HG03095 (cell line): ENCODE results near the gene CFAP54.

Experiments used
- ATAC-seq: cut with Tn5 transposase; IDR thresholded peaks from one replicate; pipeline ENCODE4 v1.9.1; 2021; ENCODE audit warnings: moderate library complexity; ENCODE audit not compliant: unreplicated experiment

The CFAP54 gene

DNA sequence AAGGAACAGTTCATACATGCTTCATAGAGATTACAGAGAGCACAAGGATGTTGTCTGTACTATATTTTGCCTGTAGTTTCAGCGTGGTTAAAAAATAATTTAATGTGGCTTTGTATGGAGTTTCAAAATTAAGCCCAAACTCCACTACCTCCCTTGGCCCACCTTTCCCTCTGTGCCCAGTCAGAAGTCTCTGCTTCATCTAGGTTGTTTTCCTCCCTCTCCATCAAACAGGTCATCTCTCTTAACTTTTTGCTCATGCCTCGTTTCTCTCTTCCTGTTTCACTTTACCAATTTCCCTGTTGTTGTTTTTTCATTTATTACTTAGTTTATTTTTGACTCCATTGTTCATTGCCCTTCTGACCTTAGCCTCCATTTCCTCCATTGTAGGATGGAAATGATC lies 322.8 kb downstream of the CFAP54 start:
- ATAC-seq: no peak

DNA sequence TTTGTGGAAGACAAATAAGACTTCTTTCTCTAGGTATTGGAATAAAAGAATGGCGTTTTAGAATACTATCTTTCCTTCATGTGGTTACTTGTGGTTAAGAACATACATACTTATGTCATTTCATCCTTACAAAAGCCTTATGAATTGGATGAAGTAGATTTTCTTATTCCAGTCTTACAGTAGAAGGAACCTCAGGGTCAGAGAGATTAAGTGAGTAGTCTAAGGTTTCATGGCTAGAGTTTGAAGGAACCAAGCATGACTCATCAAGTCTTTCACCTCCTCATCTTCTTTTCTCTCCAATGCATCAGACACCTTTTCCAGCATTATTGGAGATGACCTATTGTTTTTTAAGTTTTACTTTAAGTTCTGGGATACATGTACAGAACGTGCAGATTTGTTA lies 324.8 kb downstream of the CFAP54 start:
- no peak for ATAC-seq

DNA sequence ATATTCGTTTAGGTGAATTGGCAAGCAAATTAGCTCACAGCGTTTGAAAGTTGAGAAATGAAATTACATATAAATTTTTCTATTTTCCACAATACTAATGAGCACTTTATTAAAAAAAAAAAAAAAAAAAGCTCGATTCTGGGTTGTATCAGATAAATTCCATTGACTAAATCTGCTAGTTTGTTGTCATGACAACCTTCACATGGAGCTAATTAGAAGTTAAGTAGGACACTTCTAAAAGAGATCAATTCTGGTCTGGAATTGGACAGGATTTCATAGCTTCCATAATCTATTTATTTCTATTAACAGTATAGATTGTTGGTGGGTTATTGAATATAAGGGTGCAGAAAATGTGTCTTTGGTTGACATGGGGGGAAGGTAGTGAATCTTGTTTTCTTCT lies 332.2 kb downstream of the CFAP54 start:
- ATAC-seq: no peak

DNA sequence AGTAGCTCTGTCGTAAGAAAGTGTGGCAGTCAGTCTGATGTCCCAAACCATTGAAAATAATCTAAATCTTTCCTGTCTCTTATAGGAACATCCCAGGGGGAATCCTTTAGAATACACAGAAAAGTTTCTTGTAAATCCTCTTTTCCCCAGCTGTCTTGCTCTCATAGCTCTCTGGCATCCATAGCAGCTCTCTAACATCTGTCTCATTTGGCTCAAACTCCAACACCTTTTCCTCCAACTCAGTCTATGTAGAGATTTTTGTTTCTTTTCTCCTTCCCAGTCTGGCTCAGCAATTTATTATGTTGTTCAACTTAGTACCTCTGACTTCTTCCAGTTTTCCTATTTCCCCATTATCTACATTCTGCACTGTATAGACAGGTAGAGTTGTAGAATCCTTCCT lies 333.3 kb downstream of the CFAP54 start:
- ATAC-seq: no peak

DNA sequence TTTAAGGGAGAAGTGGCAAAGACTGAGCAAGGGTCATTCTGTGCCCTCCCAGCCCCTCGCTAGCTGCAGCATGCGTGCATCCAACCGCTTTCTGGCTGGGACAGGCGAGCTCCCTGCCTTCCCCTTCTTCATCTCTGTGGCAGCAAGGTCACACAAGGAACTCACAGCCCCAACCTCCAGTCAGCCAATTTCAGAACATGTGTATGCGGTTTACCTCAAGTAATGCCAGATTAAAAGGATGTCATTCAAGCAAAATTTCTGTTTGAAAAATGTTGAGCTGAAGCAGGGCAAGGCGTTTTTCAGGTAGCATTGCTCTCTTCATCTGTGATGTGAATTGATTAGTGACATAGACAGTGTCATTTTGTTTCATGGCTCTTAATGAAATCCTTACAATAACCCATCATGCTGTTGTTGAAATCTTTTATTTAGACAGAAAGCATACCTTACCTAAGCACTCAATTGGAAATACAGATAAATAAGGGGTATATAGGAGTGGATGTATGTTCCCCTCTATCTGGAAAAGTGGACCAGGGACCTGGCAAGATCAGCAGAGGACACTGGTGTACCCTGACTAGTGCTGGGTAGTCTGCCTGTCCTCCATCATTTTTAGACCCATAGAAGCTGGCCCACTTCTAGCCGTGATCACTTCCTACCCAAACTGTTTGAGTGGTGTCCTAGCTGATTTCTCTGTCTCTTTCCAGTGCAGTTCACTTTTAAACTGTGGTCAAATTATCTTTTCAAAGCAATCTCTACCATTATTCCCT lies 334.9 kb downstream of the CFAP54 start:
- no peak for ATAC-seq

DNA sequence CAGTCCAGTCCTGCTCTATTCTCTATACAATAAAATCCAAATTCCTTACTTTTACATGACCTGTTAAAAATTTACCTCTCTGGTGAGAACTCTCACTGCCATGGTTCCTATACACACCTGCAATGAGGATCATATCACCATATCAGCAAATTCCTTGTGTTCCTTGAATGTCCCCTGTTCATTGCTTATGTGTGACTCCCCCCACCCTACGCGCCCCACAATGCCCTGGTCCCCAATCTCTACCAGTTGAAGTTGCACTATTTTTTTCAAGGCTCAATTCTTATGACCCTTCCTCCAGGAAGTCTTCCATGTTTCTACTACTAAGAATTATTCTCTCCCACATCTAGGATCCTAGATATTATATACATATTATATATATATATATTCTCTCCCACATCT lies 335.5 kb downstream of the CFAP54 start:
- no peak for ATAC-seq

DNA sequence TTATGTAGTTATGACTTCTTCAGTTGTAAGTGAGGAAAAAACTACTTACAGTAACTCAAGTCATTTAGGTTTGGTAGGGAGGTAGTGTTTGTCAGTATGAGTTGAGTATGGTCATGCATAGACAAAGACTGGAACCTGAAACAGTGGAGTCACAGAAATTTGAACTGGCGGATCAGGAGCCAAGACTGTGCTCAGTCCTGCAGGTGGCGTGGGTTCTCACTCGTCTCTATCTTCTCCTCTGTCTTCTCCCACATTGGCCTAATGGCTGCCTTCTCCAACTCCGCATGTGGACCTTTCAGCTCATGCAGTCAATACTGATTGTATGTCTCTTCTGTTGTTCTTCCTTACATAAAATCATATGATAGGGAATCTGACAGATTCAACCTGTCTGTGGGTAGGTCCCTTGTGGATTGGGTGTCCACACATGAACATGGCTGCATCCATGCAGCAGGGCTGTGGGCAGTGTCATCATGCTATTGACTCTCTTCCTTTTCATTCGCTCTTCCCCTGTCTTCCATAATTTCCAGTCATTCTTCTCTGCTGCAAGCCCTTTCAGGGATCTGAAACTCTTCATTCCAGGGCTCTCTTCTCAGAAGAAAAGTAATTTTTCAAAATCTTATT lies 338.9 kb downstream of the CFAP54 start:
- ATAC-seq: no peak

DNA sequence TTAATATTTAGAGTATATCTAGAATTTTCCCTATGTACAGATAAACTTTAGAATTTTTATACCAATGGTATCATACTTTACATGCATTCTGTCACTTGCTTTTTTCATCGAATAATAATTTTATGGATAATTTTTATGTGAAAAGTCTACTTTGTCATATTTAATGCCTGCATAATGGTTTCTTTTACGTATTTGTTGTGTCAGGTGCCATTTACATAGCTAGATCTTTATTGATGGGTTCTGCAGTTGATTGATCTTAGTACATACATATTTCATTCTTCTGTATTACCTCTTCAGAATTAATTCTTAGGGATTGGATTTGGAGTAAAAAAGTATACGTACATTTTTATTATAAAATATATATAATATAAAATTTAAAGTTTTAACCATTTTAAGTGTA lies 340.0 kb downstream of the CFAP54 start:
- no peak for ATAC-seq

DNA sequence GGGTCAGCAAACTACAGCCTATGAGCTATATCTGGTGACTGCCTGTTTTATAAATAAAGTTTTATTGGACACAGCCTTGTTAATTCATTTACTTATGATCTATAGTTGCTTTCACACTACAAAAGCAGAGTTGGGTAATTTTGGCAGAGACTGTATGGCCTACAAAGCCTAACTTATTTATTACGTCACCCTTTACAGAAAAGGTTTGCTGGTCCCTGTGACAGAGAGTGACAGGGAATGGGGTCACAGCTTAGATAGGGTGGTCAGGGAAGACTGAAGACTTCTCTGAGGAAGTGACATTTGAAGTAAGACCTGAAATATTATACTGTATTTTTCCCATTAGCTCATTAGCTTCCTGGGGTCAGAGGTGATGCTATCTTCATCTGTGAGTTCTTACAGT lies 342.0 kb downstream of the CFAP54 start:
- no peak for ATAC-seq

DNA sequence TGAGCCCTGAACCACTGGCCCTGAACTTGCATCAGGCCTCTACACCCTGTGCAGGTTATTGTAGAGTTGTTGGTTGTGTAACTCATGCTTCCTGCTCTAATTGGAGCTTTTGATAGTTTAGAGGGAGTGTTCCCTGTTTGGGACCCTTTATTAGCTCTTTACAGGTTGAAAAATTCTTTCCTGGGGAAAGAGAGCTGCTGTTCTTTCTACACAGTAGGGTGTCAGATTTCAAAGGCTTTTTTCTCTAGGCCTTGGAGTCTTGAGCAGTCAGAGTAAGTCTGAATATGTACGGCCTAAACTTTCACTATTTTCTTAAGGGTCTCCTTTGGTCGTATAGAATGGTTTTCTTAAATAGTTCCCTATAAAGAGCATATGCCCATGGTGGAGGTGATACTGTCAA lies 356.9 kb downstream of the CFAP54 start:
- ATAC-seq: no peak

DNA sequence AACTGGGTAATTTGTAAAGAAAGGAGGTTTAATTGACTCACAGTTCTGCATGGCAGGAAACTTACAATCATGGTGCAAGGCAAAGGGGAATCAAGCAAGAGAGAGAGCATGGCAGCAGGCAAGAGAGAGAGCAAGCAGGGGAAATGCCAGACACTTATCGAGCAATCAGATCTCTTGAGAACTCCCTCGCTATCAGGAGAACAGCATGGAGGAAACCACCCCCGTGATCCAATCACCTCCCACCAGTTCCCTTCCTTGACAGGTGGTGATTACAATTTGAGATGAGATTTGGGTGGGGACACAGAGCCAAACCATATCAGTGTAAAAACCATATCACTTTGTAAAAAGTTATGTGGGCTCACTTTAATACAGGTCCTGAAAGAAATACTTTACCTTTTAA lies 361.3 kb downstream of the CFAP54 start:
- ATAC-seq: no peak

DNA sequence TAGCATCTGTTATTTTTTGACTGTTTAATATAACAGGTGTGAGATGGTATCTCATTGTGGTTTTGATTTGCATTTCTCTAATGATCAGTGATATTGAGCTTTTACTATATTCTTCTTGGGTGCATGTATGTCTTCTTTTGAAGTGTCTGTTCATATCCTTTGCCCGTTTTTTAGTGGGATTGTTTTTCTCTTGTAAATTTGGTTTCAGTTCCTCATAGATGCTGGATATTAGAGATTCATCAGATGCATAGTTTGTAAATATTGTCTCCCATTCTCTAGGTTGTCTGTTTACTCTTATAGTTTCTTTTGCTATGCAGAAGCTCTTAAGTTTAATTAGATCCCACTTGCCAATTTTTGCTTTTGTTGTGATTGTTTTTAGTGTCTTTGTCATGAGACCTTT lies 368.8 kb downstream of the CFAP54 start:
- ATAC-seq: no peak

DNA sequence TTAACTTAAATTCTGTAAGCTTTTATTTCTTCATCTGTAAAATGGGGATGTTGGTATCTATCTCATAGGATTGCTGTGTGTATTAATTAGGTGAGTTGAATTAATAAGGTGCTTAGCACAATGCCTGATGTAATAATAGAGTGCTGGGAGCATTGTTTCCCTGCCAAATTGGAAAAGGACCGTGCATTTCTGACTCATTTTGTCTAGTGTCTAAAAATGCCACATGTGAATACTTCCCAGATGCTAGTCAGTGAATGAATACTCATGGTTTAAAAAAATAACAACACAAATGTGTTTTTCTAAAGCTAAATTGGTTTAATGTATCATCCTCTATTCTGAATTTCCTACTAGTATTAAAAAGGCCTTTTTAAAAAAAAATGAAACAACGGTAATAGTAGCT lies 372.3 kb downstream of the CFAP54 start:
- ATAC-seq: no peak

DNA sequence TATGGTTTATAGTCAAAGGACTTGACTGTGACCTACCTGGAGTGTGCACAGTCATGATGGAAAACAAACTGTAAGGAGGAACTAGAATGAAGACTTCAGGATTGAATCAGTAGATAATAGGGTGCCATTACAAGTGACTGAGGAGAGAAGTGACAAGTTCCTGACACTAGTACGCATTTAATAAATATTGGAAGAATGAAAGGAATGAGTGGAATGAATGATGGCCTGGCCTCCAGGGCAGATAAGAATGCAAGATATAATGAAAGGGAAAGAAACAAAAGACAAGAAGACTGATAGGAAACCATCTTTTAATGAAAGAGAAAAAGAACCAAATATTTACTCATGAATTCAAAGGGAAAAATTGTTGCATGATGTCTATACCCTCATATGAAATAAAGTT lies 372.9 kb downstream of the CFAP54 start:
- no peak for ATAC-seq

DNA sequence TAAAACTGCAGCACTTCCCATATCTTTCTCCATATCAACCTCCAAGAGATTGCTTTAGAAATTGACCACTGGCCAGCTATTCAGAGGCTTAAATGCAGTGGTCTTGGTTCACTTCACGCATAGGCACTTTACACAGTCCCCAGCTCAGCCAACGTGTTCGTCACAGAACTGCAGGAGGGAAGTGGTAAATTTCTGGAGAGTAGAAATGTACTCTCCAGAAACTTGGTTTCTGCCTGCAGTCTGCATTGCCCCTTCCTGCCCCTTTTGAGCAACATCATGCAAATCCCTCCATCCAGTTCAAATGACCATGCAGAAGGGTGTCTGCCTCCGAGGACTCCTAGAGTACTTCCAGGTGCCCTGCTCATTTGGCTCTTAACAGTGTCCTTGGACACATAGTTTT lies 375.0 kb downstream of the CFAP54 start:
- ATAC-seq: no peak

DNA sequence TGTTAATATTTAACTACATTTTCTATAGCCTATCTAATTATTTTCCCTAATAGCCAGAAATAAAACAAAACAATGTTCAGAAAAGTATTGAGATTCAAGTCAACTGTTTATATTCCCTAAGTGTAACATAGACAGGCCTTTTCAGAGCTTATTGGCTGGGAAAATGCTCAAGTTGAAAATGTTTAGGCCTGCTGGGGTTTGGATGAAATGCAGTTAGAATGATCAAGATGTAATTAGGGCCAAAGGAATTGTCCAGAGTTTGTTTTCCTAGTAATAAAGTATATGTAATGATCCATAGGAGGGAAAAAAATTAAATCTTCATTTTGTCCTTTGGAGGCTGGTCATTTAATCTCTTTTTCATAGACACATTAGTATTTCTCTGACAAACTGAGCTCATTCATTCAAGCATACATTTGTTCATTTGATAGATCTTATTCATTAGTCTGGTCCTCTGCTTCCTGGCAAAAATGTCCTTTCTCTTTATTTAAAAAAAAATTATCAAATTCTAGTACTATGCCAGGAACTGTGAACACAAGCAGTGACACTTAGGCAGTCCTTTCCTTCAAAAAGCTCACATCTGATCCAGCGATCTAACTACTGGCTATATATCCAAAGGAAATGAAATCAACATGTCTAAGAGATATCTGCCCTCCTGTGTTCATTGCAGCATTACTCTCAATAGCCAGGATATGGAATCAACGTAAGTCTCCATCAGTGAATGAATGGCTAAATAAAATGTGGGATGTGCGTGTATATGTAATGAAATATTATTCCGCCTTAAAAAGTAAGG lies 377.6 kb downstream of the CFAP54 start:
- ATAC-seq: no peak

DNA sequence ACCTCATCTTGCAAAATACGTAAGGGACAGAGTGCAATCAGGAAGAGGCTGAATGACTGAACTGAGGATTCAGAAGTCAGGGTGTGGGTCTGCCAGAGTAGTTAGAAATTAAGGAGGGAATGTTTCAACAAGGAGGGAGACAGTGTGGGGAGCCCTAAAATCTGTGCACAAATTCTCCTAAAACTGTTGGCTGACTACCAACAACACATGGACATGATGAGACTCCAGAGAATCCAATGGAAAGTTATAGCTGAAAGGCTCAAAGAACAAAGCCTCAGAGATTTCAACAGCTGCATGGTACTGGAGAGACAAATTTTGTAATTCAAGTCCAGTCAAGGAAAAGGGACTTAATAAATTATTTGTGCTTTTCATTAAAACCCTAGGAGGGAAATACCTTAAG lies 381.6 kb downstream of the CFAP54 start:
- ATAC-seq: no peak

DNA sequence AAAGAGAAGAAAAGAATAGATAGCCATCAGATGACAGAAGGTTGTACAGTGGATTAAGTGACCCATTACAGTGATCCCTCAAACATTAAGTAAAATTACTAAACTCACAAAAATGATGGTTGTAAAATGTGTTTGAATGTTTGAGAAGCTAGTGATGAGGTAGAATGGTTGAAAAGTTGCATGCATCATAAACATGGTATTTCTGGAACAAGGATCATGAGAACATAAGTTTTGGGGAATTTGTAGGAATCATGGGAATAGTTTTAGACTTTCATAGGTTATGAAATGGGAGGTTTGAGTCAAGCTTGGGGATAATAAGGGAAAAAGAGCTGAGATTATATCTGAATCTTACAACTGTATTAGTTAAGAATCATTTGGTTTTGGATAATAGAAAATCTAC lies 383.6 kb downstream of the CFAP54 start:
- ATAC-seq: no peak

DNA sequence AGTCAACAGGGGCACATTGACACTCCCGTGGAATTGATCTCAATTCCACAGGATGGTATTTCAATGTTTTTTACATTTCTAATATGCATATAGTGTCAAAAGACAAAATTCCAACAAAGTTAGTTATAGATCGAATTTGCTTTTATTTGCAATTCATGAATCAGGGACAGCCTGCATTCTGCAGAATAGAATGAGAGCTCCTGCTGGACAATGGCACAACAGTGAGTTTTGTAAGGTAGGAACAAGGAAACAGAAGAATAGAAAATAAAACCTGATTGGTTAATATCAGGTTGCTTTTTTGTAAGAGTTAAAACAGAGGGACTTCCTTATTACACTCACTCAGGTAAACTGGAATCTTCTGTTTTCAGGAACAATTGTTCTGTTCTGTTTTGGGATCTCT lies 384.8 kb downstream of the CFAP54 start:
- no peak for ATAC-seq

DNA sequence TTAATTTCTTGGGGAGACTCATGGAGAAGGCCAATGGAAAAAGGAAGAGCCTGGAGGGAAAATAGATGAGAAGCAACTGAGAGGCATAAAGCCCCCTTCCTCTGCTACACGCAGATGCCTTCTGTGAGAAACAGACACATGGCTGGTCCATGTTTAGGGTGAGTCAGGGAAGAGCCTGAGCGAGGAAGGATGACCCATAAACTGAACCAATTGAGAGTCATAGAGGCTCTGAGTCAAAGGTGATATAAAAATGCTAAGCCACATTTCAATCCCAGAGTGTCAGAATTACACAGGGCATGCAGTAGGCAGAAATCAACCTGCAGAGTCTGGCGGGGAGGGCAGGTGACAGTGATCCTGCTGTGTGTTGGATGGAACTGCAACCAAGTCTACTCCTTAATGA lies 387.6 kb downstream of the CFAP54 start:
- no peak for ATAC-seq

DNA sequence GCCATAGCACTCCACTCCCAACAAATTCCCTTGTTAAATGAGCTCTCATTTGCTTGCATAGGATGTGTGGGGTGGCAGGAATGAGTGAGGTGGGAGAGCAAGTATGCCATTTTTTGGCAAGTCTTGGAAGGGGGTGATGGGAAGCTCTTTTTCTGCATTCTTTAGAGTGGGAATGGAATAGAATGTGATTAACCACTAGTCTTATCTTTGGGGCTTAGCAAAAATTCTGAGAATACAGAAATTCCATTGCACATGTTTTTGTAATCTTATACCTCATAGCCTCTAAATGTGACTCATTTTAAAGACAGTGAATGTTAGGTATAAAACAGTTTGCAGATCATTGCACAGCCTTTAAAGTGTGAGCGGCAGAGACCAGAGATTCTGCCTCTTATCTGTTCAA lies 389.3 kb downstream of the CFAP54 start:
- no peak for ATAC-seq

DNA sequence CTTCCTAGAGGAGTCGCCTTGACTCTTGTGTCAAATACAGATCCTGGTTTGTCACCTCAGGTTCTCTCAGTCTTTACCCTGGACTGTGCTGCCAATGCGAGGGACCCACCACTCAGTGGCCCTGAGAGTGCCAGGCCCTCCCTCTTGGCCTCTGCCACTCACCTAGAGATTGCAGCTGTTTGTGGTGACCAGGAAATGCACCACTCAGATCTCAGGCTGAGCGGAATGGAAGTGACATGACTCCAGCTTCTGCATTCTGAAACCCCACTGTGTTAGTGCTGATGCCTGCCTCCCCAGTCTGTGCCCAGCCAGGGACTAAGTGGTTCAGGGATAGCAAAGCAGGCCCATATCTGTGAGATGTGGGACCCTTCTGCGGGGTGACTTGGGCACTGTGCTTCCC lies 389.9 kb downstream of the CFAP54 start:
- ATAC-seq: no peak
